OCI-LY1 (cell line): ENCODE data around the gene GABBR2.

ENCODE experiments used
- CTCF ChIP-seq: fragments of 200-600 bp; sonication (generic), shearing (Covaris generic); IDR thresholded peaks from 2 replicates; pipeline ENCODE4 v1.5.1; 2017; ENCODE audit warnings: mild to moderate bottlenecking, antibody characterized with exemption, low read length, moderate library complexity, mixed read lengths
- EZH2 ChIP-seq: fragments of 200-600 bp; sonication (generic), shearing (Covaris generic); IDR thresholded peaks from 2 replicates; pipeline ENCODE4 v1.8.0; 2017; ENCODE audit warnings: borderline replicate concordance, mixed run types, mild to moderate bottlenecking, antibody characterized with exemption, low read length, moderate library complexity, mixed read lengths

GRCh38 chr9:98533866-98534265, 174.9 kb downstream of the GABBR2 start:
- TF ChIP-seq CTCF (no peak), EZH2 (no peak)
